Prostate gland (tissue), 2 donors: ENCODE data around the gene KLHL1.

Experiments
- CTCF ChIP-seq, 4 experiments: fragments of 200-600 bp in 2 of 4; fragments of 450-650 bp in 2 of 4; sonication (generic) in 2 of 4; IDR thresholded peaks; 1 replicate in 3 of 4; 2 replicates in 1 of 4; pipeline ENCODE4 v1.5.1; 2016 to 2019; ENCODE audit warnings: antibody characterized with exemption in 4 of 4, mild to moderate bottlenecking in 2 of 4, moderate library complexity in 2 of 4
- POLR2AphosphoS5 ChIP-seq: sonication (generic); formaldehyde crosslinking; IDR thresholded peaks from one replicate; pipeline ENCODE4 v1.6.1; 2017; ENCODE audit warnings: antibody characterized with exemption

- TF ChIP-seq POLR2AphosphoS5 (no peak), CTCF (IDR thresholded peaks at IDR 0.05) (no peak)
Measured at GRCh38 chr13:70107498-70108281, 562 bp downstream of the KLHL1 start, which contains the start of gene ATXN8OS.
